Coronary artery (tissue), 2 donors: ENCODE data around the gene ATP5F1D.
A peak's percentile ranks its signal among the peaks of the same experiment; 100 is the strongest.

Source experiments
- DNase-seq: peaks from one replicate; pipeline ENCODE4 v3.0.0-alpha.2; 2017; ENCODE audit warnings: low spot score
- H3K27ac ChIP-seq, 2 donors: fragments of 200-600 bp; sonication (generic); one replicate each; pipeline ENCODE4 v1.5.1; 2016 to 2019
- H3K4me3 ChIP-seq: fragments of 200-600 bp; sonication (generic); 2 replicates; pipeline ENCODE4 v1.5.1; 2016; ENCODE audit warnings: mild to moderate bottlenecking, moderate library complexity
- TF ChIP-seq, protein P1 (sequence below): fragments of 200-600 bp; sonication (generic); IDR thresholded peaks from one replicate; pipeline ENCODE4 v1.5.1; 2019; ENCODE audit warnings: antibody characterized with exemption

The ATP5F1D gene

GRCh38 chr19:1251330-1252220 lies 10.0 kb downstream of the ATP5F1D start:
- DNase-seq, result no peak
- TF ChIP-seq, protein P1, sequence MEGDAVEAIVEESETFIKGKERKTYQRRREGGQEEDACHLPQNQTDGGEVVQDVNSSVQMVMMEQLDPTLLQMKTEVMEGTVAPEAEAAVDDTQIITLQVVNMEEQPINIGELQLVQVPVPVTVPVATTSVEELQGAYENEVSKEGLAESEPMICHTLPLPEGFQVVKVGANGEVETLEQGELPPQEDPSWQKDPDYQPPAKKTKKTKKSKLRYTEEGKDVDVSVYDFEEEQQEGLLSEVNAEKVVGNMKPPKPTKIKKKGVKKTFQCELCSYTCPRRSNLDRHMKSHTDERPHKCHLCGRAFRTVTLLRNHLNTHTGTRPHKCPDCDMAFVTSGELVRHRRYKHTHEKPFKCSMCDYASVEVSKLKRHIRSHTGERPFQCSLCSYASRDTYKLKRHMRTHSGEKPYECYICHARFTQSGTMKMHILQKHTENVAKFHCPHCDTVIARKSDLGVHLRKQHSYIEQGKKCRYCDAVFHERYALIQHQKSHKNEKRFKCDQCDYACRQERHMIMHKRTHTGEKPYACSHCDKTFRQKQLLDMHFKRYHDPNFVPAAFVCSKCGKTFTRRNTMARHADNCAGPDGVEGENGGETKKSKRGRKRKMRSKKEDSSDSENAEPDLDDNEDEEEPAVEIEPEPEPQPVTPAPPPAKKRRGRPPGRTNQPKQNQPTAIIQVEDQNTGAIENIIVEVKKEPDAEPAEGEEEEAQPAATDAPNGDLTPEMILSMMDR, result no peak

GRCh38 chr19:1252221-1252820 lies 10.8 kb downstream of the ATP5F1D start:
- TF ChIP-seq, protein P1, result no peak
- peak; percentile 98 for DNase-seq
- Histone ChIP-seq H3K4me3 (peak overlapping the region; percentile 96), H3K27ac (peak overlapping the region; percentile 93 to 100)

More at GRCh38 chr19:1251330-1252220, 10.0 kb downstream of the ATP5F1D start:
- Histone ChIP-seq H3K4me3 (peak overlapping the region; percentile 96), H3K27ac (peak overlapping the region; percentile 93 to 100)

- H3K4me3 ChIP-seq, result peak overlapping the region; percentile 96
- peak; percentile 98 for DNase-seq
- TF ChIP-seq, protein P1, result no peak
- H3K27ac ChIP-seq, result peak overlapping the region; percentile 93 to 100
Observed at GRCh38 chr19:1252821-1253513, 11.4 kb downstream of the ATP5F1D start.

- Histone ChIP-seq H3K4me3 (peak overlapping the region; percentile 96), H3K27ac (peak overlapping the region; percentile 93 to 100)
- no peak for DNase-seq
- TF ChIP-seq, protein P1, result no peak
Observed at GRCh38 chr19:1253514-1254080, 12.0 kb downstream of the ATP5F1D start.

DNA sequence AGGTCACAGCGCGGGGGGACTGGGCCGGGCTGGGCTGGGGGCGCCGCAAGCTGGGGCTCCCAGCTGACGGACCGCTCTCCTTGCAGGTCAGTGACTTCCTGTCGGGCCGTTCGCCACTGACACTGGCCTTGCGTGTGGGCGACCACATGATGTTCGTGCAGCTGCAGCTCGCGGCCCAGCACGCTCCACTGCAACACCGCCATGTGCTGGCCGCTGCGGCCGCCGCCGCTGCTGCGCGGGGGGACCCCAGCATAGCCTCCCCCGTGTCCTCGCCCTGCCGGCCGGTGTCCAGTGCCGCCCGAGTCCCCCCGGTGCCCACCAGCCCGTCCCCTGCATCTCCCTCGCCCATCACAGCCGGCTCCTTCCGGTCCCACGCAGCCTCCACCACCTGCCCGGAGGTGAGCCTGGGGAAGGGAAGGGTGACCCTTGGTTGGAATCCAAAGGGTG lies 12.6 kb downstream of the ATP5F1D start:
- Histone ChIP-seq H3K4me3 (peak overlapping the region; percentile 96), H3K27ac (peak overlapping the region; percentile 93 to 100)
- no peak for DNase-seq
- TF ChIP-seq, protein P1, result no peak

- Histone ChIP-seq H3K4me3 (peak overlapping the region; percentile 96), H3K27ac (peak overlapping the region; percentile 93 to 100)
- TF ChIP-seq, protein P1, result no peak
- no peak for DNase-seq
Observed at GRCh38 chr19:1254530-1255185, 13.1 kb downstream of the ATP5F1D start.
